H9 (cell line): ENCODE data around the gene FLT1. TPM values are rescaled to one million over a fixed set of nuclear protein-coding genes. Genes with fewer than 3 reads are reported as not detected.
A peak's percentile ranks its signal among the peaks of the same experiment; 100 is the strongest.

Experiments used
- DNase-seq: peaks from one replicate; pipeline ENCODE4 v3.0.0-alpha.2; 2017
- H2AFZ ChIP-seq: one replicate; pipeline ENCODE4 v1.6.1; 2013; ENCODE audit warnings: mild to moderate bottlenecking, low read length, control low read depth, moderate library complexity
- H2AK5ac ChIP-seq: 2 replicates; pipeline ENCODE4 v1.6.1; 2013; ENCODE audit warnings: low read length, control low read depth, mixed read lengths; ENCODE audit not compliant: insufficient read length
- H2BK120ac ChIP-seq: one replicate; pipeline ENCODE4 v1.6.1; 2013; ENCODE audit warnings: low read depth, mild to moderate bottlenecking, low read length, control low read depth, inconsistent platforms; ENCODE audit not compliant: poor library complexity, severe bottlenecking
- H2BK12ac ChIP-seq: 2 replicates; pipeline ENCODE4 v1.6.1; 2013; ENCODE audit warnings: low read length, control low read depth, mixed read lengths, low read depth; ENCODE audit not compliant: insufficient read length
- H2BK15ac ChIP-seq: 2 replicates; pipeline ENCODE4 v1.6.1; 2013; ENCODE audit warnings: low read depth, low read length, control low read depth
- H2BK20ac ChIP-seq: one replicate; pipeline ENCODE4 v1.6.1; 2013; ENCODE audit warnings: low read depth, mild to moderate bottlenecking, low read length, control low read depth, inconsistent platforms; ENCODE audit not compliant: poor library complexity, severe bottlenecking
- H2BK5ac ChIP-seq: 2 replicates; pipeline ENCODE4 v1.6.1; 2013; ENCODE audit warnings: low read length, control low read depth, mixed read lengths; ENCODE audit not compliant: insufficient read length
- H3K14ac ChIP-seq: 2 replicates; pipeline ENCODE4 v1.6.1; 2013; ENCODE audit warnings: low read length, control low read depth; ENCODE audit not compliant: insufficient read depth
- H3K18ac ChIP-seq: 2 replicates; pipeline ENCODE4 v1.6.1; 2013; ENCODE audit warnings: low read depth, mild to moderate bottlenecking, mixed read lengths, low read length, control low read depth; ENCODE audit not compliant: insufficient read length
- H3K23ac ChIP-seq: 2 replicates; pipeline ENCODE4 v1.6.1; 2013; ENCODE audit warnings: low read length, control low read depth, mixed read lengths, low read depth; ENCODE audit not compliant: insufficient read length
- H3K23me2 ChIP-seq: 2 replicates; pipeline ENCODE4 v1.6.1; 2013; ENCODE audit warnings: low read depth, mild to moderate bottlenecking, mixed read lengths, low read length, control low read depth; ENCODE audit not compliant: insufficient read length, poor library complexity, severe bottlenecking
- H3K27ac ChIP-seq: 2 replicates; pipeline ENCODE4 v1.5.1; 2013; ENCODE audit warnings: low read length, control low read depth, mixed read lengths, low read depth; ENCODE audit not compliant: insufficient read length
- H3K27me3 ChIP-seq: 2 replicates; pipeline ENCODE4 v1.6.1; 2013; ENCODE audit warnings: low read length, control low read depth, inconsistent platforms; ENCODE audit not compliant: insufficient read depth
- H3K4ac ChIP-seq: 2 replicates; pipeline ENCODE4 v1.6.1; 2013; ENCODE audit warnings: low read depth, mild to moderate bottlenecking, control low read depth, inconsistent platforms, low read length, moderate library complexity
- H3K4me1 ChIP-seq: 2 replicates; pipeline ENCODE4 v1.6.1; 2013; ENCODE audit warnings: low read length, control low read depth, inconsistent platforms; ENCODE audit not compliant: insufficient read depth
- H3K4me2 ChIP-seq: 2 replicates; pipeline ENCODE4 v1.6.1; 2013; ENCODE audit warnings: low read length, control low read depth, mixed read lengths; ENCODE audit not compliant: insufficient read length, insufficient read depth
- H3K56ac ChIP-seq: 2 replicates; pipeline ENCODE4 v1.6.1; 2013; ENCODE audit warnings: low read depth, mild to moderate bottlenecking, mixed read lengths, low read length, control low read depth; ENCODE audit not compliant: insufficient read length
- H3K79me1 ChIP-seq: 2 replicates; pipeline ENCODE4 v1.6.1; 2013; ENCODE audit warnings: low read depth, mild to moderate bottlenecking, moderate library complexity, low read length, control low read depth, inconsistent platforms; ENCODE audit not compliant: insufficient read depth, poor library complexity, severe bottlenecking
- H3K79me2 ChIP-seq: 2 replicates; pipeline ENCODE4 v1.6.1; 2013; ENCODE audit warnings: low read length, control low read depth, inconsistent platforms; ENCODE audit not compliant: insufficient read depth
- H3K9ac ChIP-seq: 2 replicates; pipeline ENCODE4 v1.6.1; 2013; ENCODE audit warnings: low read length, control low read depth, mixed read lengths; ENCODE audit not compliant: insufficient read length; ENCODE audit errors: extremely low read depth
- H3K9me3 ChIP-seq: one replicate; pipeline ENCODE4 v1.6.1; 2013; ENCODE audit warnings: low read depth, low read length, inconsistent platforms; ENCODE audit not compliant: control insufficient read depth
- H3T11ph ChIP-seq: one replicate; pipeline ENCODE4 v1.6.1; 2013; ENCODE audit warnings: mild to moderate bottlenecking, low read length, control low read depth, inconsistent platforms
- H4K20me1 ChIP-seq: one replicate; pipeline ENCODE4 v1.6.1; 2013; ENCODE audit not compliant: control insufficient read depth, insufficient read length, insufficient read depth
- H4K5ac ChIP-seq: 2 replicates; pipeline ENCODE4 v1.6.1; 2013; ENCODE audit warnings: low read depth, mild to moderate bottlenecking, mixed read lengths, low read length, control low read depth; ENCODE audit not compliant: insufficient read length
- H4K8ac ChIP-seq: replicated peaks from 2 replicates; pipeline ENCODE4 v1.6.1; 2013; ENCODE audit warnings: low read length, control low read depth, mixed read lengths, low read depth; ENCODE audit not compliant: insufficient read length
- H4K91ac ChIP-seq: 2 replicates; pipeline ENCODE4 v1.6.1; 2013; ENCODE audit warnings: low read depth, mild to moderate bottlenecking, moderate library complexity, mixed read lengths, low read length, control low read depth; ENCODE audit not compliant: insufficient read length
- H3K27ac Mint-ChIP-seq, 3 experiments: 2 replicates in 2 of 3; 3 replicates in 1 of 3; pipeline ENCODE4 v1.8.0; 2020 to 2021; ENCODE audit warnings: mixed read lengths in 3 of 3, mild to moderate bottlenecking in 1 of 3, moderate library complexity in 1 of 3
- H3K27me3 Mint-ChIP-seq: 2 replicates; pipeline ENCODE4 v1.8.0; 2021; ENCODE audit warnings: low read depth, mild to moderate bottlenecking, moderate library complexity, mixed read lengths
- H3K36me3 Mint-ChIP-seq, 3 experiments: 2 replicates in 2 of 3; 3 replicates in 1 of 3; pipeline ENCODE4 v1.8.0; 2020 to 2021; ENCODE audit warnings: low read depth in 3 of 3, mixed read lengths in 3 of 3; ENCODE audit not compliant: insufficient read depth in 1 of 3
- H3K4me1 Mint-ChIP-seq, 2 experiments: 2 replicates each; pipeline ENCODE4 v1.8.0; 2020; ENCODE audit warnings: mixed read lengths in 2 of 2
- H3K4me3 Mint-ChIP-seq, 2 experiments: 2 replicates in 1 of 2; 3 replicates in 1 of 2; pipeline ENCODE4 v1.8.0; 2020 to 2021; ENCODE audit warnings: mild to moderate bottlenecking in 2 of 2, mixed read lengths in 2 of 2, moderate library complexity in 1 of 2
- H3K9me3 Mint-ChIP-seq, 2 experiments: 2 replicates in 1 of 2; 3 replicates in 1 of 2; pipeline ENCODE4 v1.8.0; 2020; ENCODE audit warnings: mild to moderate bottlenecking in 2 of 2, mixed read lengths in 2 of 2, moderate library complexity in 1 of 2
- CTCF ChIP-seq: fragments of 200-600 bp; sonication (generic); conservative IDR thresholded peaks from 3 replicates; pipeline ENCODE4 v1.8.0; 2021; ENCODE audit warnings: antibody characterized with exemption, mild to moderate bottlenecking
- WGBS: extraction: QIAGEN DNeasy Blood & Tissue Kit; methylation state at CpG from one replicate; pipeline ENCODE4 v1.1.7; 2013; ENCODE audit warnings: missing lambda C conversion rate, low lambda C conversion rate, mixed read lengths; ENCODE audit not compliant: insufficient read length; ENCODE audit errors: extremely low coverage; 5-methylcytosine and 5-hydroxymethylcytosine counted together
- total RNA-seq: library from RNA; stranded (reverse); gene quantifications from 2 replicates; pipeline ENCODE4 v1.2.1, GENCODE V29; 2021

FLT1 gene
- total RNA-seq, 1 experiment from 2014 or later, result 84.1 TPM

- H3K9me3 Mint-ChIP-seq, result no peaks in the 10 kb centered on the region
- Histone ChIP-seq H2BK15ac (no peak overlapping the region), H3K18ac (no peak overlapping the region), H3K4ac (no peak overlapping the region), H3K27ac (no peak overlapping the region), H2BK12ac (no peak overlapping the region), H3K4me2 (no peak overlapping the region), H3K9ac (no peak overlapping the region), H2BK20ac (no peak overlapping the region), H2BK5ac (no peak overlapping the region), H3K23ac (no peak overlapping the region), H3K14ac (no peak overlapping the region), H3K79me2 (no peaks in the 10 kb centered on the region), H2AK5ac (no peak overlapping the region), H2AFZ (no peak overlapping the region), H3K23me2 (no peaks in the 10 kb centered on the region), H3K56ac (no peak overlapping the region), H4K20me1 (no peaks in the 10 kb centered on the region), H3K79me1 (no peaks in the 10 kb centered on the region), H2BK120ac (no peak overlapping the region), H4K8ac (no peak overlapping the region), H4K91ac (no peak overlapping the region), H4K5ac (no peak overlapping the region), H3K27me3 (no peaks in the 10 kb centered on the region), H3T11ph (no peak overlapping the region), H3K4me1 (peaks cover 8% of the 10 kb centered on the region; the same call in 1 of the 2 replicates), H3K9me3 (no peaks in the 10 kb centered on the region)
- TF ChIP-seq CTCF, result no peak
- H3K27ac Mint-ChIP-seq, result peak overlapping the region; percentile 54 to 92 (median 62); a peak in 6 of 7 replicates
- DNase-seq, result no peak
- no peaks in the 10 kb centered on the region for H3K27me3 Mint-ChIP-seq
- no CpG with 5 or more reads among the region's 8 CpGs for WGBS
- H3K4me1 Mint-ChIP-seq, result peaks cover 32 to 35% of the 10 kb centered on the region in 2 experiments
- H3K36me3 Mint-ChIP-seq, result peaks cover 0 to 10% (median 0%) of the 10 kb centered on the region in 3 experiments; a peak in 4 of 7 replicates
- H3K4me3 Mint-ChIP-seq, result no peak overlapping the region
Observed at GRCh38 chr13:28355822-28356371, 139.0 kb downstream of the FLT1 start.
